Neural cell (in vitro differentiated cells): Measurements from ENCODE around the gene IGSF3. TPM values are rescaled to one million over a fixed set of nuclear protein-coding genes. Genes with fewer than 3 reads are reported as not detected.

Source experiments
- H2AFZ ChIP-seq: fragments of 200-600, 300-800 bp; sonication (generic), shearing (Covaris generic); 2 replicates; pipeline ENCODE4 v1.6.0; 2014; ENCODE audit warnings: low read depth, mild to moderate bottlenecking, antibody characterized with exemption, low read length, moderate library complexity
- H3F3A ChIP-seq: fragments of 200-600 bp; shearing (Covaris generic); 2 replicates; pipeline ENCODE4 v1.6.1; 2016; ENCODE audit warnings: mild to moderate bottlenecking, moderate library complexity, mixed read lengths, antibody characterized with exemption, low read length; ENCODE audit not compliant: insufficient read depth, poor library complexity, severe bottlenecking
- H3K27ac ChIP-seq: fragments of 200-600, 300-800 bp; sonication (generic), shearing (Covaris generic); 2 replicates; pipeline ENCODE4 v1.5.1; 2014; ENCODE audit warnings: mild to moderate bottlenecking, low read length, moderate library complexity
- H3K27me3 ChIP-seq: fragments of 300-800, 200-600 bp; sonication (generic), shearing (Covaris generic); 2 replicates; pipeline ENCODE4 v1.6.0; 2014; ENCODE audit warnings: mild to moderate bottlenecking, low read depth, low read length, moderate library complexity; ENCODE audit not compliant: insufficient read depth
- H3K36me3 ChIP-seq: fragments of 300-800, 200-600 bp; sonication (generic), shearing (Covaris generic); 2 replicates; pipeline ENCODE4 v1.5.1; 2014; ENCODE audit warnings: mild to moderate bottlenecking, antibody characterized with exemption, low read length, moderate library complexity; ENCODE audit not compliant: insufficient read depth
- H3K4me2 ChIP-seq: fragments of 300-800, 200-600 bp; sonication (generic), shearing (Covaris generic); 2 replicates; pipeline ENCODE4 v1.6.0; 2014; ENCODE audit warnings: mild to moderate bottlenecking, low read length
- H3K4me3 ChIP-seq: fragments of 300-800, 200-600 bp; sonication (generic), shearing (Covaris generic); 2 replicates; pipeline ENCODE4 v1.5.1; 2014; ENCODE audit warnings: mild to moderate bottlenecking, low read length, moderate library complexity
- H3K79me2 ChIP-seq: fragments of 200-600 bp; shearing (Covaris generic); replicated peaks from 2 replicates; pipeline ENCODE4 v1.6.0; 2014; ENCODE audit warnings: mild to moderate bottlenecking, low read length, moderate library complexity; ENCODE audit not compliant: insufficient read depth
- H3K9ac ChIP-seq: fragments of 300-800, 200-600 bp; sonication (generic), shearing (Covaris generic); 2 replicates; pipeline ENCODE4 v1.6.1; 2016; ENCODE audit warnings: mild to moderate bottlenecking, low read length, mixed read lengths
- H3K9me2 ChIP-seq: fragments of 200-600 bp; shearing (Covaris generic); 2 replicates; pipeline ENCODE4 v1.6.1; 2016; ENCODE audit warnings: mild to moderate bottlenecking, low read length, mixed read lengths; ENCODE audit not compliant: insufficient read depth
- H3K9me3 ChIP-seq: fragments of 200-600, 300-800 bp; sonication (generic), shearing (Covaris generic); 2 replicates; pipeline ENCODE4 v1.6.1; 2016; ENCODE audit warnings: mild to moderate bottlenecking, mixed run types, low read length, moderate library complexity, mixed read lengths
- H4K20me1 ChIP-seq: fragments of 200-600 bp; shearing (Covaris generic); 2 replicates; pipeline ENCODE4 v1.6.1; 2016; ENCODE audit warnings: mild to moderate bottlenecking, mixed run types; ENCODE audit not compliant: insufficient read depth
- EP300 ChIP-seq: fragments of 450-650 bp; conservative IDR thresholded peaks from 2 replicates; pipeline ENCODE4 v1.6.1; 2014; ENCODE audit warnings: antibody characterized with exemption, mild to moderate bottlenecking, moderate library complexity; ENCODE audit not compliant: poor library complexity, severe bottlenecking
- EZH2 ChIP-seq: fragments of 200-600, 300-800 bp; shearing (Covaris generic), sonication (generic); IDR thresholded peaks from 2 replicates; pipeline ENCODE4 v1.6.1; 2014; ENCODE audit warnings: antibody characterized with exemption, low read length, borderline replicate concordance, mild to moderate bottlenecking; ENCODE audit not compliant: insufficient read depth, poor library complexity, severe bottlenecking
- MXI1 ChIP-seq: fragments of 450-650 bp; conservative IDR thresholded peaks from 2 replicates; pipeline ENCODE4 v1.6.1; 2014; ENCODE audit warnings: antibody characterized with exemption, mild to moderate bottlenecking; ENCODE audit not compliant: poor library complexity, severe bottlenecking
- POLR2AphosphoS5 ChIP-seq: IDR thresholded peaks from 2 replicates; pipeline ENCODE4 v1.6.1; 2012
- RAD21 ChIP-seq: fragments of 450-650 bp; conservative IDR thresholded peaks from 2 replicates; pipeline ENCODE4 v1.6.1; 2014; ENCODE audit warnings: antibody characterized with exemption, mild to moderate bottlenecking, moderate library complexity
- SMC3 ChIP-seq: fragments of 450-650 bp; conservative IDR thresholded peaks from 2 replicates; pipeline ENCODE4 v1.6.1; 2014; ENCODE audit warnings: antibody characterized with exemption, mild to moderate bottlenecking, moderate library complexity; ENCODE audit not compliant: poor library complexity
- TAF1 ChIP-seq: IDR thresholded peaks from 2 replicates; pipeline ENCODE4 v1.6.1; 2012; ENCODE audit warnings: low read depth
- polyA plus RNA-seq: library from polyadenylated mRNA; depleted of rRNA; stranded (reverse); fragments of >200 nt; gene quantifications from 2 replicates; pipeline ENCODE4 v1.2.3, GENCODE V29; 2014
- TF ChIP-seq, protein P1 (sequence below): IDR thresholded peaks from 2 replicates; pipeline ENCODE4 v1.6.1; 2012; ENCODE audit warnings: borderline replicate concordance
- TF ChIP-seq, protein P2 (sequence below): fragments of 450-650 bp; IDR thresholded peaks from 2 replicates; pipeline ENCODE4 v1.5.1; 2014; ENCODE audit warnings: antibody characterized with exemption, mild to moderate bottlenecking, moderate library complexity; ENCODE audit not compliant: poor library complexity, severe bottlenecking

The IGSF3 gene
- polyA plus RNA-seq, 1 donor from 2014 or later, result 81.4 TPM

DNA sequence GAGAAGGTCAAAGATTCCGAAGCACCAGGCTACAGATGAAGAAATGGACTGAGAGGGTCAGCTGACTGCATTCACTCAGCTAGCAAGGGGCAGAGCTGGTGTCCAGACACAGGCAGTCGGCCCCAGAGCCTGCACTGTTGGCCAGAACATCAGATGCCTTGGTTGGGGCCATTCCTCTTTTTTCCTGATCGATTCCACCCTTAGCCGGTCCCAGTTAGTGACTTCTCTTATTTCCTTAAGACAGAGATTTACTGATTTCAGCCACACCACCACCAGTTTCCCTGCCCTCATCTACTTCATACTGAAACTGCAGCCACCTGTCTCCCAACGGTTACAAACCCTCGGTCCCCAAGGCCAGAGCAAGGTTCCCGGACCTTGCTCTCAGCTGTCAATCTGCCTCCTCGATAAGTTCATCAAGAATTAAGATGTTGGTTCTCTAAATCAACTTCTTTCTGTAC is 108.2 kb downstream of the IGSF3 start:
- Histone ChIP-seq H3K9me2 (no peaks in the 10 kb centered on the region), H3K27ac (no peak overlapping the region), H3K4me2 (no peak overlapping the region), H3K79me2 (no peaks in the 10 kb centered on the region), H2AFZ (no peak overlapping the region), H3K36me3 (no peaks in the 10 kb centered on the region), H3K27me3 (no peaks in the 10 kb centered on the region), H4K20me1 (no peaks in the 10 kb centered on the region), H3K9me3 (no peaks in the 10 kb centered on the region), H3F3A (no peaks in the 10 kb centered on the region), H3K9ac (no peak overlapping the region), H3K4me3 (no peak overlapping the region)
- TF ChIP-seq EP300, result no peak
- TF ChIP-seq RAD21, result no peak
- no peak for TF ChIP-seq POLR2AphosphoS5
- no peak for TF ChIP-seq MXI1
- TF ChIP-seq TAF1, result no peak
- TF ChIP-seq, protein P1, sequence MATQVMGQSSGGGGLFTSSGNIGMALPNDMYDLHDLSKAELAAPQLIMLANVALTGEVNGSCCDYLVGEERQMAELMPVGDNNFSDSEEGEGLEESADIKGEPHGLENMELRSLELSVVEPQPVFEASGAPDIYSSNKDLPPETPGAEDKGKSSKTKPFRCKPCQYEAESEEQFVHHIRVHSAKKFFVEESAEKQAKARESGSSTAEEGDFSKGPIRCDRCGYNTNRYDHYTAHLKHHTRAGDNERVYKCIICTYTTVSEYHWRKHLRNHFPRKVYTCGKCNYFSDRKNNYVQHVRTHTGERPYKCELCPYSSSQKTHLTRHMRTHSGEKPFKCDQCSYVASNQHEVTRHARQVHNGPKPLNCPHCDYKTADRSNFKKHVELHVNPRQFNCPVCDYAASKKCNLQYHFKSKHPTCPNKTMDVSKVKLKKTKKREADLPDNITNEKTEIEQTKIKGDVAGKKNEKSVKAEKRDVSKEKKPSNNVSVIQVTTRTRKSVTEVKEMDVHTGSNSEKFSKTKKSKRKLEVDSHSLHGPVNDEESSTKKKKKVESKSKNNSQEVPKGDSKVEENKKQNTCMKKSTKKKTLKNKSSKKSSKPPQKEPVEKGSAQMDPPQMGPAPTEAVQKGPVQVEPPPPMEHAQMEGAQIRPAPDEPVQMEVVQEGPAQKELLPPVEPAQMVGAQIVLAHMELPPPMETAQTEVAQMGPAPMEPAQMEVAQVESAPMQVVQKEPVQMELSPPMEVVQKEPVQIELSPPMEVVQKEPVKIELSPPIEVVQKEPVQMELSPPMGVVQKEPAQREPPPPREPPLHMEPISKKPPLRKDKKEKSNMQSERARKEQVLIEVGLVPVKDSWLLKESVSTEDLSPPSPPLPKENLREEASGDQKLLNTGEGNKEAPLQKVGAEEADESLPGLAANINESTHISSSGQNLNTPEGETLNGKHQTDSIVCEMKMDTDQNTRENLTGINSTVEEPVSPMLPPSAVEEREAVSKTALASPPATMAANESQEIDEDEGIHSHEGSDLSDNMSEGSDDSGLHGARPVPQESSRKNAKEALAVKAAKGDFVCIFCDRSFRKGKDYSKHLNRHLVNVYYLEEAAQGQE, result no peak
- TF ChIP-seq, protein P2, sequence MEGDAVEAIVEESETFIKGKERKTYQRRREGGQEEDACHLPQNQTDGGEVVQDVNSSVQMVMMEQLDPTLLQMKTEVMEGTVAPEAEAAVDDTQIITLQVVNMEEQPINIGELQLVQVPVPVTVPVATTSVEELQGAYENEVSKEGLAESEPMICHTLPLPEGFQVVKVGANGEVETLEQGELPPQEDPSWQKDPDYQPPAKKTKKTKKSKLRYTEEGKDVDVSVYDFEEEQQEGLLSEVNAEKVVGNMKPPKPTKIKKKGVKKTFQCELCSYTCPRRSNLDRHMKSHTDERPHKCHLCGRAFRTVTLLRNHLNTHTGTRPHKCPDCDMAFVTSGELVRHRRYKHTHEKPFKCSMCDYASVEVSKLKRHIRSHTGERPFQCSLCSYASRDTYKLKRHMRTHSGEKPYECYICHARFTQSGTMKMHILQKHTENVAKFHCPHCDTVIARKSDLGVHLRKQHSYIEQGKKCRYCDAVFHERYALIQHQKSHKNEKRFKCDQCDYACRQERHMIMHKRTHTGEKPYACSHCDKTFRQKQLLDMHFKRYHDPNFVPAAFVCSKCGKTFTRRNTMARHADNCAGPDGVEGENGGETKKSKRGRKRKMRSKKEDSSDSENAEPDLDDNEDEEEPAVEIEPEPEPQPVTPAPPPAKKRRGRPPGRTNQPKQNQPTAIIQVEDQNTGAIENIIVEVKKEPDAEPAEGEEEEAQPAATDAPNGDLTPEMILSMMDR, result no peak
- TF ChIP-seq EZH2, result no peak
- no peak for TF ChIP-seq SMC3

DNA sequence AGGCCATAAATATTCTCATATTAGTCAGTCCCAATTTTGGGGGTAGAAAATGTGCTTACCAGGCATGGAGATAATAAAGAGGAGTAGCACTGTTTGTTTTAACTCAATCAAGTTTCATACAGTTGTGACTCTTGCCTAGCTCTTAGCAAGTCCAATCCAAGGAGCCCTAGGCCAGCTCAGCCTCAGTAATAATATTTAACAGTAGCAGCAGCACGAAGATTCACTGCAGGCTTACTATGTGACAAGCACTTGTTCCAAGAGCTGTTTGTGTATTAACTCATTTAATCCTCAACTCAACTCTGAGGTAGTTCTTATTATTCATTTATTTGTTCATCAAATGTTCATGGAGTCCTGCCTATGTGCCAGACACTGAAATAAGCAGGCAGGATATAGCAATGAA is 109.0 kb downstream of the IGSF3 start:
- H3K36me3 ChIP-seq, result no peaks in the 10 kb centered on the region
- no peak overlapping the region for H3K9ac ChIP-seq
- no peaks in the 10 kb centered on the region for H3K27me3 ChIP-seq
- no peak overlapping the region for H3K4me3 ChIP-seq
- no peaks in the 10 kb centered on the region for H3F3A ChIP-seq
- H3K4me2 ChIP-seq, result no peak overlapping the region
- TF ChIP-seq SMC3 (no peak), POLR2AphosphoS5 (no peak)
- TF ChIP-seq, protein P2, result no peak
- TF ChIP-seq, protein P1, result no peak
- no peak overlapping the region for H3K27ac ChIP-seq
- H3K79me2 ChIP-seq, result no peaks in the 10 kb centered on the region
- no peaks in the 10 kb centered on the region for H3K9me3 ChIP-seq
- no peak overlapping the region for H2AFZ ChIP-seq
- no peaks in the 10 kb centered on the region for H3K9me2 ChIP-seq
- H4K20me1 ChIP-seq, result no peaks in the 10 kb centered on the region
